ENCODE measurements around the gene TOM1. TPM values are rescaled to one million over a fixed set of nuclear protein-coding genes. Genes with fewer than 3 reads are reported as not detected.

Gene TOM1
- total RNA-seq, 1 experiment from 2014 or later: 28.2 TPM

DNA sequence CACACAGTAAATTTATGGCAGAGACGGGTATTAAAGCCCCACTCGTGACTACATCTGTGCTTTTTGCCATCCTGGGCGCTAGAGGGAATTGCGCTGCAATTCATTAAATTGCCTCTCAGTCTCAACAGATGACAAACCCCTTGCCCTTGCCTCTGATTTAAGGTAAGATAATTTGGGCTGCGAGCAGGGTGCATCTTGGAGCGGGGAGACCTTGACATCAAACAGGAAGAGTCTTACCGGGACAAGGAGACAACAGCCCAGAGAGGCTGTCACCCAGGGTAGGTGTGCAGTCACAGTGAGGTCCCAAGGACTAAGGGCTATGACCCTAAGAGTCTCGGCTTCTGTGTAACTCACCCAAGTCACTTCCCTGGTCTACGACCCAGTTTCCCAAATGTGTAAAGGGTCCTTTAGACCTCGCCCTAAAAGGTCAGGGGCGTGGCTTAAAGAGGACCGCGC, 449 bp upstream of the TOM1 start:
- peaks cover 22% of the 10 kb centered on the region for H3K36me3 Mint-ChIP-seq (ENCODE audit: insufficient read depth, unreplicated experiment)
- peak overlapping the region; percentile 96 for H3K27ac Mint-ChIP-seq (ENCODE audit: low read depth, unreplicated experiment)
- ChIA-PET POLR2A (interaction anchor here (0.6 to 1.5 kb wide), 10 partner anchors 10 to 1998 kb away, joined by 3 to 16 read pairs (median 4); partner anchors contain the start of genes APOL6, HMGXB4, HMOX1 and MCM5), CTCF (interaction anchor here (0.6 kb wide), 2 partner anchors 31 to 1678 kb away, joined by 3 read pairs; no protein-coding TSS in a partner anchor)
- BruUV-seq (replicated peaks): TSS peak; percentile 49
- H3K4me3 Mint-ChIP-seq (ENCODE audit: unreplicated experiment): peak overlapping the region; percentile 94
- DNase-seq (ENCODE audit: unreplicated experiment): peak; percentile 25
- TF ChIP-seq, protein P1, sequence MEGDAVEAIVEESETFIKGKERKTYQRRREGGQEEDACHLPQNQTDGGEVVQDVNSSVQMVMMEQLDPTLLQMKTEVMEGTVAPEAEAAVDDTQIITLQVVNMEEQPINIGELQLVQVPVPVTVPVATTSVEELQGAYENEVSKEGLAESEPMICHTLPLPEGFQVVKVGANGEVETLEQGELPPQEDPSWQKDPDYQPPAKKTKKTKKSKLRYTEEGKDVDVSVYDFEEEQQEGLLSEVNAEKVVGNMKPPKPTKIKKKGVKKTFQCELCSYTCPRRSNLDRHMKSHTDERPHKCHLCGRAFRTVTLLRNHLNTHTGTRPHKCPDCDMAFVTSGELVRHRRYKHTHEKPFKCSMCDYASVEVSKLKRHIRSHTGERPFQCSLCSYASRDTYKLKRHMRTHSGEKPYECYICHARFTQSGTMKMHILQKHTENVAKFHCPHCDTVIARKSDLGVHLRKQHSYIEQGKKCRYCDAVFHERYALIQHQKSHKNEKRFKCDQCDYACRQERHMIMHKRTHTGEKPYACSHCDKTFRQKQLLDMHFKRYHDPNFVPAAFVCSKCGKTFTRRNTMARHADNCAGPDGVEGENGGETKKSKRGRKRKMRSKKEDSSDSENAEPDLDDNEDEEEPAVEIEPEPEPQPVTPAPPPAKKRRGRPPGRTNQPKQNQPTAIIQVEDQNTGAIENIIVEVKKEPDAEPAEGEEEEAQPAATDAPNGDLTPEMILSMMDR (IDR thresholded peaks at IDR 0.05; ENCODE audit: unreplicated experiment): no peak
- intact Hi-C loops (cut with micrococcal nuclease): no loop called here
- no peaks in the 10 kb centered on the region for H3K9me3 Mint-ChIP-seq (ENCODE audit: unreplicated experiment)
- no peaks in the 10 kb centered on the region for H3K27me3 Mint-ChIP-seq (ENCODE audit: insufficient read depth, unreplicated experiment)
- H3K4me1 Mint-ChIP-seq (ENCODE audit: insufficient read depth, unreplicated experiment): peaks cover 6% of the 10 kb centered on the region

DNA sequence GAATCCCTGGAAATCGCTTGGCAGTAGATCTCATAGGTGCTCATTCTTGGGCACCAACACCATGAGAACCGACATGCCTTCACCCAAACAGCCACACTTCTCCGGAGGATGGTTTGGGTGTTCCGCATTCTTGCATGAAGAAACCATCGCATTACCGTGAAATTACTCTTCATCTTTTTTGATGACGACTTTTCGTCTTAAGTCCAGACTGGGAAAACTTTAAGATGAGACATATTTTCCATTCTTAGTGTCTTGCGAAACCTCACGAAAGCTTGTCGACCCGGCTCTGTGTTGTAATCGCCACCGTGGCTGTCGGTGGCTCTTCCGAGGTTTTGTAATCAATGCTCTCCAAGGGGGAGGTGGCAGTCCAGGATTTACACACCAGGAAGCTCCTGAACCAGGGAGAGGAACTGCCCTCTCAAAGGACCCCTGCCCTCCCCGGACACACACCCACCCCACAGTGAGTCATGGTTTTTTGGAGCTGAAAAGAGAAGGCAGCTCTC, 1.7 kb downstream of the TOM1 start:
- intact Hi-C loops (cut with micrococcal nuclease): no loop called here
- no TSS peak for BruUV-seq (replicated peaks)
- Mint-ChIP-seq H3K4me1 (ENCODE audit: insufficient read depth, unreplicated experiment) (peaks cover 10% of the 10 kb centered on the region), H3K27me3 (ENCODE audit: insufficient read depth, unreplicated experiment) (no peaks in the 10 kb centered on the region), H3K36me3 (ENCODE audit: insufficient read depth, unreplicated experiment) (peaks cover 35% of the 10 kb centered on the region), H3K9me3 (ENCODE audit: unreplicated experiment) (no peaks in the 10 kb centered on the region), H3K4me3 (ENCODE audit: unreplicated experiment) (peak overlapping the region; percentile 94), H3K27ac (ENCODE audit: low read depth, unreplicated experiment) (peak overlapping the region; percentile 96)
- POLR2A ChIA-PET: interaction anchor here (0.6 to 1.7 kb wide), 9 partner anchors 9 to 1379 kb away, joined by 3 to 7 read pairs (median 3); no protein-coding TSS in a partner anchor
- peak; percentile 95 for DNase-seq (ENCODE audit: unreplicated experiment)
- TF ChIP-seq, protein P1 (IDR thresholded peaks at IDR 0.05; ENCODE audit: unreplicated experiment): no peak
- CTCF ChIA-PET: interaction anchor here (1.6 kb wide), 1 partner anchor 11 kb away, joined by 3 read pairs; no protein-coding TSS in a partner anchor

DNA sequence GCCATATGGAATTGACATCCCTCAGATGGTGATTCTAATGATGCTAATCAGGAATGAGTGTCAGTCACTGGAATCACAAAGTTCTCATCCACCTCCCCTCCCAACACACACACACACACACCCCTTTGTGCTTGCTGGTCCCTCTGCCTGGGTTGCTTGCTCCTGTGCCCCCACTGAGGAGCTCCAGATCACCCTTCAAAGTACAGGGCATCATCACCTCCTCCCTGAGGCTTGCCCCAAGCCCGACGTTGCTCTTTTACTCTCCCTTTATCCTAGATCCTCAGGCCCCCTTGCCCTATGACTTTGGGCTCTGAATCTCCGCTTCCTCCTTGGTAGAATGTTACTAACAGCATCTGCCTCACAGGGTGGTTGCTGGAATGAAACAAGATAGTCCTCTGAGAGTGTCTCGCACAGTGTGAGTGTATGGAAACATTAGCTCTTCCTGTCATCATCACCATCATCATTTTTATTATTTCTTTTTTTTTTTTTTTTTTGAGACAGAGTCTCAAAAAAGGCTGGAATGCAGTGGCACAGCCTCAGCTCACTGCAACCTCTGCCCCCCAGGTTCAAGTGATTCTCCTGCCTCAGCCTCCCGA, 3.4 kb downstream of the TOM1 start:
- no peak overlapping the region for H3K27ac Mint-ChIP-seq (ENCODE audit: low read depth, unreplicated experiment)
- POLR2A ChIA-PET: no interaction called here

DNA sequence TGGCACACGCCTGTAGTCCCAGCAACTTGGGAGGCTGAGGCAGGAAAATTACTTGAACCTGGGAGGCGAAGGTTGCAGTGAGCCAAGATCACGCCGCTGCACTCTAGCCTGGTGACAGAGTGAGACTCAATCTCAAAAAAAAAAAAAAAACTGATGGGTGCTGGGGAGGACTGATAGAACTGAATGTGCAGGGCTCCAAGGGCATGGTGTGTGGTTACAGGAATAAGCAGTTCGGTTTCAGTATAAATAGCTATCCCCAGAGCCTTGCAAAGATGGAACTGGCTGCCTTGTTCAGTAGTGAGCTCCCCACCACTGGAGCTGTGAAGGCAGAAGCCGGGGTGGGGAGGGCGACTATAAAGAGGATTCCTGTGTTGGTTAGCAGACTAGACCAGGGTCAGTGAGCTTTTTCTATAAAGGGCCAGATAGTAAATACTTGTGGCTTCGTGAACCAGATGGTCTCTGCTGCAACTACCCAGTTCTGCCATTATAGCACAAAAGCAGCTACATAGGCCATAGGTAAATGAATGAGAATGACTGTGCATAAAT, 5.9 kb downstream of the TOM1 start:
- H3K4me3 Mint-ChIP-seq (ENCODE audit: unreplicated experiment): no peak overlapping the region

More for the DNA sequence above, 3.4 kb downstream of the TOM1 start:
- H3K9me3 Mint-ChIP-seq (ENCODE audit: unreplicated experiment): no peaks in the 10 kb centered on the region
- H3K4me3 Mint-ChIP-seq (ENCODE audit: unreplicated experiment): no peak overlapping the region
- BruUV-seq (replicated peaks): no TSS peak
- TF ChIP-seq, protein P1 (IDR thresholded peaks at IDR 0.05; ENCODE audit: unreplicated experiment): no peak
- peaks cover 31% of the 10 kb centered on the region for H3K36me3 Mint-ChIP-seq (ENCODE audit: insufficient read depth, unreplicated experiment)
- CTCF ChIA-PET: interaction anchor here (0.5 to 0.6 kb wide), 2 partner anchors 68 to 458 kb away, joined by 3 read pairs; no protein-coding TSS in a partner anchor
- no peak for DNase-seq (ENCODE audit: unreplicated experiment)
- intact Hi-C loops (cut with micrococcal nuclease): no loop called here
- no peaks in the 10 kb centered on the region for H3K27me3 Mint-ChIP-seq (ENCODE audit: insufficient read depth, unreplicated experiment)
- peaks cover 12% of the 10 kb centered on the region for H3K4me1 Mint-ChIP-seq (ENCODE audit: insufficient read depth, unreplicated experiment)

More for the DNA sequence above, 5.9 kb downstream of the TOM1 start:
- Mint-ChIP-seq H3K36me3 (ENCODE audit: insufficient read depth, unreplicated experiment) (peaks cover 40% of the 10 kb centered on the region), H3K9me3 (ENCODE audit: unreplicated experiment) (no peaks in the 10 kb centered on the region), H3K4me1 (ENCODE audit: insufficient read depth, unreplicated experiment) (peaks cover 14% of the 10 kb centered on the region), H3K27ac (ENCODE audit: low read depth, unreplicated experiment) (no peak overlapping the region), H3K27me3 (ENCODE audit: insufficient read depth, unreplicated experiment) (no peaks in the 10 kb centered on the region)
- TF ChIP-seq, protein P1 (IDR thresholded peaks at IDR 0.05; ENCODE audit: unreplicated experiment): no peak
- intact Hi-C loops (cut with micrococcal nuclease): no loop called here
- no TSS peak for BruUV-seq (replicated peaks)
- POLR2A ChIA-PET: no interaction called here
- CTCF ChIA-PET: interaction anchor here (0.5 kb wide), 1 partner anchor 1523 kb away, joined by 3 read pairs; no protein-coding TSS in a partner anchor
- DNase-seq (ENCODE audit: unreplicated experiment): no peak

All from MCF 10A (cell line).